Muscle of back (tissue), 13 donors: ENCODE results near the gene TYRP1. TPM values are rescaled to one million over a fixed set of nuclear protein-coding genes. Genes with fewer than 3 reads are reported as not detected.
"Not testable (repeated sequence)": the region's sequence is repeated elsewhere in the genome, so short reads cannot be mapped to it uniquely, and the experiment has no call there.

ENCODE experiments used
- DNase-seq, 3 donors: peaks; one replicate each; pipeline versions ENCODE4 v3.0.0 to v3.0.0-alpha.2; 2013
- long read RNA-seq, 9 donors: transcript quantifications; one replicate each; lab custom pipeline, GENCODE V29; 2026
- polyA plus RNA-seq, 10 donors: library from polyadenylated mRNA; unstranded; fragments of 120-200 nt; gene quantifications; one replicate each; pipeline ENCODE4 v1.2.1, GENCODE V29; 2013; ENCODE audit not compliant: insufficient read length in 10 of 10

TYRP1 gene
- 10 to 100 TPM in 2 of 10 donors, under 1 TPM in 8; 0.09 to 47.8 (median 0.41) TPM for polyA plus RNA-seq
- long read RNA-seq, donor 1: 0 reads
- long read RNA-seq, donor 2: 0 reads
- long read RNA-seq, donor 3: 0 reads
- long read RNA-seq, donor 4: 0 reads
- long read RNA-seq, donor 5: 0 reads
- long read RNA-seq, donor 6: 0 reads
- long read RNA-seq, donor 7: 0 reads
- long read RNA-seq, donor 8, transcript TYRP1-203 (8 exons, 2,851 nt): major isoform, 5 of 5 reads
- long read RNA-seq, donor 8, partial matches to known transcripts: 0 of 5 reads
- long read RNA-seq, donor 8, other reads (novel, unspliced or antisense): 0 of 5 reads
- long read RNA-seq, donor 9: 0 reads

DNA sequence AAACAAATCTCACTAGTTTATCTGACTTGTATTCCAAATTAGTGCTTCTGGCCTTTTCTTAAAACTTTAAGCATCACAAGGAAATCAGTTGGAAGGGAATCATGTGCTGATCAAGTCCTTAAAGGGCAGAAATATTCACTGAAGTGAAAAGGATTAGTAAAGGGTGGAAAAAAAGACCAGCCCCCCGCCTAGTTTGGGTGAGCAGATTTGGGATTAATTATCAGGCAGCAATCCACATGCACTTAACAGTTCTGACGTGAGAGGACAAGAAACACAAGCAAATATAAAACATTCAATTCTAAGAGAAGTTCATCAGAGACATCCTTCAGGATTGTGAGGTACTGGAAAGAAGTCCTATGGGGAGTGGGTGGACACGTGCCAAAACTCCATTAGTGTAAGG, at the start of gene TYRP1:
Gene TYRP1, plus strand, starts transcription at position 245 of the 400 bp plus-strand sequence. CDS start 612 bp downstream, outside the sequence.
- DNase-seq: no peak

GRCh38 chr9:12643686-12644085, 49.5 kb upstream of the TYRP1 start:
- DNase-seq: no peak

GRCh38 chr9:12648925-12649324, 44.3 kb upstream of the TYRP1 start:
- no peak for DNase-seq

- no peak for DNase-seq
Measured at GRCh38 chr9:12651125-12651524, 42.1 kb upstream of the TYRP1 start.

DNA sequence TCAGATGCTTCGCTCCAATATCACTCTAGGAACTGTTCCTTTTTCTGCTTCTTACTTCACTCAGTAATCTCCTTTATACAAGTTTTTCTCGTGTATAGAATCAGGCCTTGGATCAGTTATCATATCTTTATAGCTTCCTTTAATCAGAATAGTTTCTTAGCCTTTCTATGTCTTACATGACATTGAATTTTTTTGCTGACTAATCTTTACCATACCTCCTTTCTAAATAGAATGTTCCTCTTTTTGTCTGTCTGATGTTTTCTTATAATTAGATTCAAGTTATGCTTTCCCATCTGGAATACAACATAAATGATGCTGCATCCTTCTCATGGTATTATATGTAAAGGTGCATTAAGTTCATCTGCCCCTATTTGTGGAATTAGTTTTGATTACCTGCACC, 40.2 kb upstream of the TYRP1 start:
- no peak for DNase-seq

DNA sequence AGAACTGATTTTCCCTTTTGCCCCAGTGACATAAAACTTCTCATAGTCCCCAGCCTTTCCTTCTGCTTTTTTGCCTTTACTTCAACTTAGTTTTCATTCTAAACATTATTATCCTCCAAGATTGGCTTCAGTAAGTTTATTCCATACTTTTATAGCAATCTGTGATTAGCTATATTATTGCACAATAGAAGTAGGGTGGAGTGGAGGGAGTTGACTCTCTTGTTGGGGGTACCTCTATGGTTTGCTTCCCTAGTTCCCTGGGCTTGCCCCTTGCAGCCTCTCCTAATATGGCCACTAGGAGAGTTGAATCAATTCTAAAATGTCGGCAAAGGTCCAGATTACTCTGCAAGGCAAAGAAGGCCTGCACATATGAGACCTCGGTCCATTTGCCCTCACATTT, 36.4 kb upstream of the TYRP1 start:
- DNase-seq: no peak

- DNase-seq: no peak
Measured at GRCh38 chr9:12657233-12657632, 36.0 kb upstream of the TYRP1 start.

DNA sequence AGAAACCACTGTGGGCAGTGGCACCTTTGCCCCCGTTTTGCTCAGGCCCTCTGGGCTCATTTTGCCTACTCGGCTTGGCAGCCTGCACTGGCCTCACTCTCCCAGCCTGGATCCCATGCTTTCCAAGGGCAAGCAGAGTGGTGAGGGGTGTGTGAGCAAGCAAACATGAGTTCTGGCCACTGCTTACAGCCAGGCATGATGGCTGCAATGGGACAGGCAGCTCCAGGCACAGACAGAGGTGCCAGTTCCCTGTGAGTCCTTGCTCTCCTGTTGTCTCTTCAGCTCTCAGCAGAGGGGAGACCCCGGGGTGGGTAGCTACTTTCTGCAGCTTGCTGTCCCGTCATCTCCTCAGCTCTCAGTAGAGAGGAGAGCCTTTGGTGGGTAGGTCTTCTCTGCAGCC, 35.2 kb upstream of the TYRP1 start:
- no peak for DNase-seq

DNA sequence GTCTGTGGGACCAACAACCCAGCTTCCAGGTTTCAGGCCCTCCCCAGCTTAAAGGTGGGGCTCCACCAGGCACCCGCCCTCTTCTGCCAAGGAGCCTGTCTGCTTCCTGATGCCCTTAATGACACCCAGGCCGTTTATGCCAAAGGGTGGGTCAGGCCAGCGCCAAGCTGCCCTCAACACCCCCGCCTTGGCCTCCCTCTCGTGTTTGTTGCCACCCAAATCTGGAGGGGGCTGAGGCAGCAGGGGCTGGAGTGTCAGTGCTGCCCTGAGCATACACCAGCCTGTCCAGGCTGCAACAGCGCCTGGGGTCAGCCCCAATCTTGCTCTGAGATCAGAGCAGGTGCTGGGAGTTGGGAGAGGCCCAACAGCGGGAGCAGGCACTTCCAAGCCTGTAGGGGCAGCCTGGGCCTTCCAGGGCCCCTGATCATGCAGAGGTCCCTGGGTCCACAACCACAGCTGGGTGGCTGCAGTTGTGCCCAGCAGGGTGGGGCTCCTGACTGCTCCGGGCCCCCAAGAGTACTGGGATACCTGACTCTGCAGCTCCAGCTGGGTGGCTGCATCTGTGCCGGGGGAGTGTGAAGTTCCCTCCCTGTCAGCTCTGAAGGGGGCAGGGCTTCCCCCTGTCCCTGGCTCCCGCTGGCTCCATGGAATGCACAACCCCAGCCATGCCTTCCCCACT, 34.5 kb upstream of the TYRP1 start:
- no peak for DNase-seq

DNA sequence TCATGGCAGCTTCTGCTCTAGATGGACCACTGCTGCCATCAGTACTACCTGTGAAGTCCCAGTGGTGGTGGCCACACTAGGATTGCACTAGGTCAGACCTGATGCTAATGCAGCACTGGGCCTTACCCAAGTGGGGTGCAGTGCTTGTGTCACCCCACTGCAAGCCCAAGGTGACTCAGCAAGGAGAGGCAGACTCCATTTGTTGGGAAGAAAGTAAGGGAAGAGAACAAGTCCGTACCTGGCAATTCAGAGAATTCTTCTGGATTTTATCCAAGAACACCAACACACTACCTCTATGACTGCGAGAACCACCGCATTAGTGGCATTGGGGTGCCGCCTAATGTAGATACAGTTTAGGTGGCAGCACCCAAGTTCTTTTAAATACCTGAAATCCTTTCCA, 34.0 kb upstream of the TYRP1 start:
- no peak for DNase-seq

- DNase-seq: no peak
Measured at GRCh38 chr9:12666813-12667212, 26.4 kb upstream of the TYRP1 start.

- DNase-seq: no peak
Measured at GRCh38 chr9:12667892-12668291, 25.3 kb upstream of the TYRP1 start.

DNA sequence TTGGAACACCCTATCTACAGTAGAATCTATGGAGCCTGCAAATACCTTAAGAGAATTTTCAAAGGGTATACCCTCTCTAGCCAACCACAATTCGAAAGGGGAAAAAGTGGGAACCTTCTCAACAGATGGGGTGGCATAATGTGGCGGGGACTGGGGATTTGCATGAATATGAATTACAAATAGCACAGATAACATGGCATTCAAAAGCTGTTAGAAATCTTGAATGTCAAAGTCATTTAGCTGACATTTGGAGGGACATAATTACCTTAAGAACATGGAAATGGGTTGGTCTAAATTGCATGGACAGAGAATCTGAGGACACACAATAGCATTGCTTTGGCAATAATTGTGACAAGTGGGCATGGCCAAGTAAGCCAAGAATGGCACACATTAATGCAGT, 23.2 kb upstream of the TYRP1 start:
- no peak for DNase-seq

- no peak for DNase-seq
Measured at GRCh38 chr9:12674961-12675360, 18.2 kb upstream of the TYRP1 start.

GRCh38 chr9:12677462-12678126, 15.6 kb upstream of the TYRP1 start:
- not testable (repeated sequence) for DNase-seq

DNA sequence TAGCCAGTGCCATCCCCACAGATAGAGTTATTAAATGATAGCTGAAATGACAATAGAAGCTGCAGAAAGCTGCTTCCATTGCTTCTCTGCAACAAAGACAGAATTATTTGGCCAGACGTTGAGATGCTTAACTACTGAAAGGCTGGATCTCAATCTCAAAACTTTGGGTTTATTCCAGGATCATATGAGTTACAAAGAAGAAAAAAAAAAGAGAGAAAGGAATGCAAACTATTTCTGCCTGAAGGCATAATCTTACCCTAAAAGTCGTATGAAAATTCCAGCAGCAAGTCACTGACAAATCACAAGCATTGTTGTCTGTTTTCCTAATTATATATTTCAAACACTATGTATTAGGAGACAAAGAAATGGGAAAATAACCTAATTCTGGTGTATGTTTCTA, 12.8 kb upstream of the TYRP1 start:
- peak in 1 of 3 donors; percentile 19 for DNase-seq

DNA sequence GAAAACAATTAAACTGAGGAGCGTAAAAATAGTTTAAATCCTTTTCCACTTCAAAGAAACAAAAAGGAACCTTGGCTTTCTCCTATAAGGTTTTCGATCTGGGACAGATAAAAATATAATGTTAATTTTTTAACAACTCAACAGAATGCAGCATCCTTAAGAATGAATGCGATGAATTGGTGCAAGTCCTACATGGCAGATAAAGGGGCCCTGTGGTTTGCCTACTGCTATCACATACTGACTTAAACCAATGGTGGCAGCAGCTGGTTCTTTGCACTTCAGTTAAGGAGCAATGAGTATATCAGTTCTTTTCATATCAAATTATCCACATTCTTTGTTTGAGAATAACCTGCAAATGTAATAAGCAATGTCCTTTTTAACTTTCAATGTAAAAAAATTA, 12.4 kb upstream of the TYRP1 start:
- no peak for DNase-seq

DNA sequence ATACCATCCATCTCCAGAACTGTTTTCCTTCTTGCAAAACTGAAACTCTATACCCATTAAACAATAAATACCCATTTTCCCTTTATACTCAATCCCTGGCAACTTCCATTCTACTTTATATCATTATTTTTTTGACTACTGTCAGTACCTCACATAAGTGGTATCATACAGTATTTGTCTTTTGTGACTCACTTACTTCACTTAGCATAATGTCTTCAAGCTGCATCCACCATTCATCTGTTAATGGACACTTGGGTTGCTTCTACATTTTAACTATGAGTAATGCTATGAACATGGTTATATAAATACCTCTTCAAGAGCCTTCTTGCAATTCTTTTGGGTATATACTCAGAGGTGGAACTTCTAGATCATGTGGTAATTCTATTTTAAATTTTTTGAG, 11.6 kb upstream of the TYRP1 start:
- peak in 1 of 3 donors; percentile 33 for DNase-seq

- DNase-seq: no peak
Measured at GRCh38 chr9:12684974-12685373, 8.2 kb upstream of the TYRP1 start.

DNA sequence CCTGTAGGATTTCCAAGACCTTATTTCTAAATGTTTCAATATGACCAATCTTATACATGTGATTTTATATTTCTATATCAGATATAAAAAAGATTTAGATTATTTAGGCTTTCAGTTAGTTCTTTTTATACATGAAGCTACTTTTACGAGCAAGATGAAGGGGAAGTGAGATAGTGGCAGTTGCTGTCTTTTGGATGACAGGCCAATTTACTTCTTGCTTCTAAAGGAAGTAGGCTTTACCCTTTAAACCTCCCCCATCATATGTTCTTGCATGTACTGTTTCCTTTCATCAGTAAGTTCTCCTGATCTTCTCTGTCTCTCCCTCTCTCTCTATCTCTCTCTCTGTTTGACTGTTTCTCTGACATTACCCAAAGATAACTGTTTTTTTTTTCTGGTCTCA, 4.0 kb upstream of the TYRP1 start:
- no peak for DNase-seq

DNA sequence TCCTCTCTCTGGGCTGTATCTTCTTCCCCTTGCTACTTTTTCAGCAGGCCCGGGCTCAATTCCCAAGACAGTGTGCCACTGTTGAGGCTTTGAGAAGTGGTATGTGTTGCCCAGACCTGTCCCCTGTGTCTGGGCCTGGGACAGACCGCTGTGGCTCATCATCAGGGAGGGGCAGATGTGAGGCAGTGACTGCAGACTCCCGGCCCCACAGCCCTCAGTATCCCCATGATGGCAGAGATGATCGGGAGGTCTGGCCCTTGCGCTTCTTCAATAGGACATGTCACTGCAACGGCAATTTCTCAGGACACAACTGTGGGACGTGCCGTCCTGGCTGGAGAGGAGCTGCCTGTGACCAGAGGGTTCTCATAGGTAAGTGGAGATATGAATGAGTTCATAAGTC, 828 bp downstream of the TYRP1 start:
- DNase-seq: no peak

DNA sequence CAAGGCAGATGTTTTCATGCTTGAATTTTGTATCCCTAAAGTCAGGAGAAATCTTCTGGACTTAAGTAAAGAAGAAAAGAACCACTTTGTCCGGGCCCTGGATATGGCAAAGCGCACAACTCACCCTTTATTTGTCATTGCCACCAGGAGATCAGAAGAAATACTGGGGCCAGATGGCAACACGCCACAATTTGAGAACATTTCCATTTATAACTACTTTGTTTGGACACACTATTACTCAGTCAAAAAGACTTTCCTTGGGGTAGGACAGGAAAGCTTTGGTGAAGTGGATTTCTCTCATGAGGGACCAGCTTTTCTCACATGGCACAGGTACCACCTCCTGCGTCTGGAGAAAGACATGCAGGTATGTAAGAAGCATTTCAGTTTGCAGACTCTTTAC, 2.3 kb downstream of the TYRP1 start:
- no peak for DNase-seq
